Measurements from ENCODE around the gene HIPK1.

DNA sequence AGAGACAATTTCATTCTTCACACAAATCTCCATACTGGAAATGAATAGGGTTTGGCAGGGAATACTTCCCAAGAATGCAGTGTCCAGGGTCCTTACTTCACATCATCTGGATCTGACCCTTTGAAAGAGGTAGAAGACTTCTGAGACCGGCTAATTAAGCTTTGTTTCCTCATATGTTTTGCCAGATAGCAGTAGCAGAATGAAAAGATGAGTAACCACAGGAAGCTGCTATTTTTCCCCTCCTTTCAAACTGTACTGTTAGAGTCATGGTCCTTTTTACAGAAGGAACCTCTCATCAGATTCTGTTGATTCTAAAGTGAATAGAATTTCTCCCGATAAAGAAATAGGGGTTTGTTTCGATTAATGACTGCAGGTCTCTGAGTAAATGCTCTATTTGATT lies 48.8 kb downstream of the HIPK1 start:
- TF ChIP-seq, protein P1, sequence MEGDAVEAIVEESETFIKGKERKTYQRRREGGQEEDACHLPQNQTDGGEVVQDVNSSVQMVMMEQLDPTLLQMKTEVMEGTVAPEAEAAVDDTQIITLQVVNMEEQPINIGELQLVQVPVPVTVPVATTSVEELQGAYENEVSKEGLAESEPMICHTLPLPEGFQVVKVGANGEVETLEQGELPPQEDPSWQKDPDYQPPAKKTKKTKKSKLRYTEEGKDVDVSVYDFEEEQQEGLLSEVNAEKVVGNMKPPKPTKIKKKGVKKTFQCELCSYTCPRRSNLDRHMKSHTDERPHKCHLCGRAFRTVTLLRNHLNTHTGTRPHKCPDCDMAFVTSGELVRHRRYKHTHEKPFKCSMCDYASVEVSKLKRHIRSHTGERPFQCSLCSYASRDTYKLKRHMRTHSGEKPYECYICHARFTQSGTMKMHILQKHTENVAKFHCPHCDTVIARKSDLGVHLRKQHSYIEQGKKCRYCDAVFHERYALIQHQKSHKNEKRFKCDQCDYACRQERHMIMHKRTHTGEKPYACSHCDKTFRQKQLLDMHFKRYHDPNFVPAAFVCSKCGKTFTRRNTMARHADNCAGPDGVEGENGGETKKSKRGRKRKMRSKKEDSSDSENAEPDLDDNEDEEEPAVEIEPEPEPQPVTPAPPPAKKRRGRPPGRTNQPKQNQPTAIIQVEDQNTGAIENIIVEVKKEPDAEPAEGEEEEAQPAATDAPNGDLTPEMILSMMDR (IDR thresholded peaks at IDR 0.05) = no peak
- TF ChIP-seq POLR2A (IDR thresholded peaks at IDR 0.05) = no peak

Data from testis (tissue), 2 donors.